MM.1S (cell line): ENCODE data around the gene USP47.

Experiments used
- DNase-seq: peaks from one replicate; pipeline ENCODE4 v3.0.0-alpha.2; 2015
- H2AFZ ChIP-seq: fragments of 300-600 bp; sonication (generic); 2 replicates; pipeline ENCODE4 v1.6.0; 2016; ENCODE audit warnings: antibody characterized with exemption, low read length
- H3F3A ChIP-seq: fragments of 300-600 bp; sonication (generic); 2 replicates; pipeline ENCODE4 v1.6.1; 2016; ENCODE audit warnings: mild to moderate bottlenecking, antibody characterized with exemption, low read length, moderate library complexity, mixed read lengths; ENCODE audit not compliant: insufficient read depth
- H3K27ac ChIP-seq: fragments of 300-600 bp; sonication (generic); 2 replicates; pipeline ENCODE4 v1.5.1; 2016; ENCODE audit warnings: mild to moderate bottlenecking, low read length
- H3K27me3 ChIP-seq: fragments of 300-600 bp; sonication (generic); replicated peaks from 2 replicates; pipeline ENCODE4 v1.6.0; 2016; ENCODE audit warnings: low read length; ENCODE audit not compliant: insufficient read depth
- H3K36me3 ChIP-seq: fragments of 300-600 bp; sonication (generic); replicated peaks from 2 replicates; pipeline ENCODE4 v1.6.1; 2016; ENCODE audit warnings: mild to moderate bottlenecking, low read length, mixed read lengths; ENCODE audit not compliant: insufficient read depth
- H3K4me1 ChIP-seq: fragments of 300-600 bp; sonication (generic); 2 replicates; pipeline ENCODE4 v1.6.1; 2016; ENCODE audit warnings: low read length, mixed read lengths
- H3K4me2 ChIP-seq: fragments of 300-600 bp; sonication (generic); 2 replicates; pipeline ENCODE4 v1.6.0; 2016; ENCODE audit warnings: low read depth, low read length
- H3K4me3 ChIP-seq: fragments of 300-600 bp; sonication (generic); 2 replicates; pipeline ENCODE4 v1.5.1; 2016; ENCODE audit warnings: low read length, mixed read lengths
- H3K79me2 ChIP-seq: fragments of 300-600 bp; sonication (generic); 2 replicates; pipeline ENCODE4 v1.6.1; 2016; ENCODE audit warnings: mixed run types, low read length, mixed read lengths
- H3K9ac ChIP-seq: fragments of 300-600 bp; sonication (generic); 2 replicates; pipeline ENCODE4 v1.6.1; 2016; ENCODE audit warnings: low read length, mixed read lengths
- H3K9me2 ChIP-seq: fragments of 300-600 bp; sonication (generic); replicated peaks from 2 replicates; pipeline ENCODE4 v1.6.1; 2016; ENCODE audit warnings: mild to moderate bottlenecking, low read length, mixed read lengths; ENCODE audit not compliant: insufficient read depth
- H3K9me3 ChIP-seq: fragments of 300-600 bp; sonication (generic); replicated peaks from 2 replicates; pipeline ENCODE4 v1.6.1; 2016; ENCODE audit warnings: mild to moderate bottlenecking, low read length, mixed read lengths; ENCODE audit not compliant: insufficient read depth
- H4K20me1 ChIP-seq: fragments of 300-600 bp; sonication (generic); 2 replicates; pipeline ENCODE4 v1.6.1; 2016; ENCODE audit warnings: mild to moderate bottlenecking, low read length, moderate library complexity, mixed read lengths; ENCODE audit not compliant: insufficient read depth
- EZH2 ChIP-seq: fragments of 300-600 bp; sonication (generic); optimal IDR thresholded peaks from 2 replicates; pipeline ENCODE3; 2017; ENCODE audit warnings: low read depth, mild to moderate bottlenecking, antibody characterized with exemption, low read length, mixed read lengths
- EZH2phosphoT487 ChIP-seq: fragments of 300-600 bp; sonication (generic); IDR thresholded peaks from 2 replicates; pipeline ENCODE4 v1.6.1; 2018; ENCODE audit warnings: antibody characterized with exemption, low read length
- TF ChIP-seq, protein P1 (sequence below): fragments of 300-600 bp; sonication (generic); IDR thresholded peaks from 2 replicates; pipeline ENCODE4 v1.5.1; 2016; ENCODE audit warnings: antibody characterized with exemption, low read length, mixed read lengths

The USP47 gene, protein sequence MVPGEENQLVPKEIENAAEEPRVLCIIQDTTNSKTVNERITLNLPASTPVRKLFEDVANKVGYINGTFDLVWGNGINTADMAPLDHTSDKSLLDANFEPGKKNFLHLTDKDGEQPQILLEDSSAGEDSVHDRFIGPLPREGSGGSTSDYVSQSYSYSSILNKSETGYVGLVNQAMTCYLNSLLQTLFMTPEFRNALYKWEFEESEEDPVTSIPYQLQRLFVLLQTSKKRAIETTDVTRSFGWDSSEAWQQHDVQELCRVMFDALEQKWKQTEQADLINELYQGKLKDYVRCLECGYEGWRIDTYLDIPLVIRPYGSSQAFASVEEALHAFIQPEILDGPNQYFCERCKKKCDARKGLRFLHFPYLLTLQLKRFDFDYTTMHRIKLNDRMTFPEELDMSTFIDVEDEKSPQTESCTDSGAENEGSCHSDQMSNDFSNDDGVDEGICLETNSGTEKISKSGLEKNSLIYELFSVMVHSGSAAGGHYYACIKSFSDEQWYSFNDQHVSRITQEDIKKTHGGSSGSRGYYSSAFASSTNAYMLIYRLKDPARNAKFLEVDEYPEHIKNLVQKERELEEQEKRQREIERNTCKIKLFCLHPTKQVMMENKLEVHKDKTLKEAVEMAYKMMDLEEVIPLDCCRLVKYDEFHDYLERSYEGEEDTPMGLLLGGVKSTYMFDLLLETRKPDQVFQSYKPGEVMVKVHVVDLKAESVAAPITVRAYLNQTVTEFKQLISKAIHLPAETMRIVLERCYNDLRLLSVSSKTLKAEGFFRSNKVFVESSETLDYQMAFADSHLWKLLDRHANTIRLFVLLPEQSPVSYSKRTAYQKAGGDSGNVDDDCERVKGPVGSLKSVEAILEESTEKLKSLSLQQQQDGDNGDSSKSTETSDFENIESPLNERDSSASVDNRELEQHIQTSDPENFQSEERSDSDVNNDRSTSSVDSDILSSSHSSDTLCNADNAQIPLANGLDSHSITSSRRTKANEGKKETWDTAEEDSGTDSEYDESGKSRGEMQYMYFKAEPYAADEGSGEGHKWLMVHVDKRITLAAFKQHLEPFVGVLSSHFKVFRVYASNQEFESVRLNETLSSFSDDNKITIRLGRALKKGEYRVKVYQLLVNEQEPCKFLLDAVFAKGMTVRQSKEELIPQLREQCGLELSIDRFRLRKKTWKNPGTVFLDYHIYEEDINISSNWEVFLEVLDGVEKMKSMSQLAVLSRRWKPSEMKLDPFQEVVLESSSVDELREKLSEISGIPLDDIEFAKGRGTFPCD (N-terminal part only)

GRCh38 chr11:11841723-11842420 is at the start of gene USP47:
Gene USP47, plus strand, starts transcription at chr11:11841972. Its CDS starts 214 bp downstream, at chr11:11842186.
- Histone ChIP-seq H3K9me2 (no peaks in the 10 kb centered on the region), H2AFZ (peak within 1 kb of the TSS; percentile 95), H4K20me1 (peaks cover 26% of the 10 kb centered on the region), H3F3A (peaks cover 23% of the 10 kb centered on the region), H3K9ac (peak within 1 kb of the TSS; percentile 97), H3K27ac (peak within 1 kb of the TSS; percentile 91), H3K9me3 (no peaks in the 10 kb centered on the region), H3K4me2 (peak within 1 kb of the TSS; percentile 89), H3K79me2 (peaks cover 51% of the 10 kb centered on the region), H3K36me3 (no peaks in the 10 kb centered on the region), H3K27me3 (no peaks in the 10 kb centered on the region), H3K4me3 (peak within 1 kb of the TSS; percentile 94), H3K4me1 (peaks cover 26% of the 10 kb centered on the region)
- no peak for TF ChIP-seq EZH2phosphoT487
- TF ChIP-seq, protein P1, sequence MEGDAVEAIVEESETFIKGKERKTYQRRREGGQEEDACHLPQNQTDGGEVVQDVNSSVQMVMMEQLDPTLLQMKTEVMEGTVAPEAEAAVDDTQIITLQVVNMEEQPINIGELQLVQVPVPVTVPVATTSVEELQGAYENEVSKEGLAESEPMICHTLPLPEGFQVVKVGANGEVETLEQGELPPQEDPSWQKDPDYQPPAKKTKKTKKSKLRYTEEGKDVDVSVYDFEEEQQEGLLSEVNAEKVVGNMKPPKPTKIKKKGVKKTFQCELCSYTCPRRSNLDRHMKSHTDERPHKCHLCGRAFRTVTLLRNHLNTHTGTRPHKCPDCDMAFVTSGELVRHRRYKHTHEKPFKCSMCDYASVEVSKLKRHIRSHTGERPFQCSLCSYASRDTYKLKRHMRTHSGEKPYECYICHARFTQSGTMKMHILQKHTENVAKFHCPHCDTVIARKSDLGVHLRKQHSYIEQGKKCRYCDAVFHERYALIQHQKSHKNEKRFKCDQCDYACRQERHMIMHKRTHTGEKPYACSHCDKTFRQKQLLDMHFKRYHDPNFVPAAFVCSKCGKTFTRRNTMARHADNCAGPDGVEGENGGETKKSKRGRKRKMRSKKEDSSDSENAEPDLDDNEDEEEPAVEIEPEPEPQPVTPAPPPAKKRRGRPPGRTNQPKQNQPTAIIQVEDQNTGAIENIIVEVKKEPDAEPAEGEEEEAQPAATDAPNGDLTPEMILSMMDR: peak; percentile 54
- DNase-seq: peak; percentile 89

GRCh38 chr11:11793073-11793472 is 48.7 kb upstream of the USP47 start:
- Histone ChIP-seq H3K4me2 (no peak overlapping the region), H3K79me2 (no peaks in the 10 kb centered on the region), H3F3A (no peaks in the 10 kb centered on the region), H3K4me1 (no peaks in the 10 kb centered on the region), H4K20me1 (no peaks in the 10 kb centered on the region), H3K9me3 (no peaks in the 10 kb centered on the region), H3K9me2 (no peaks in the 10 kb centered on the region), H3K9ac (no peak overlapping the region), H3K4me3 (no peak overlapping the region), H2AFZ (no peak overlapping the region), H3K27me3 (no peaks in the 10 kb centered on the region), H3K36me3 (no peaks in the 10 kb centered on the region), H3K27ac (no peak overlapping the region)
- TF ChIP-seq, protein P1: no peak
- TF ChIP-seq EZH2phosphoT487 (no peak), EZH2 (no peak)
- DNase-seq: no peak
